Common myeloid progenitor, CD34-positive (primary cell): ENCODE results near the gene ARMH4.
A peak's percentile ranks its signal among the peaks of the same experiment; 100 is the strongest.

ENCODE experiments used
- CTCF ChIA-PET: fragments of 350-600 bp; sonication (Branson Sonifier 250); formaldehyde crosslinking; loops from one replicate; lab custom pipeline; 2021; ENCODE audit warnings: antibody characterized with exemption; lab: Charles Lee
- POLR2A ChIA-PET: fragments of 350-600 bp; sonication (Branson Sonifier 250); formaldehyde crosslinking; loops from one replicate; lab custom pipeline; 2021; ENCODE audit warnings: antibody characterized with exemption; lab: Charles Lee
- DNase-seq, 3 donors: peaks; one replicate each; pipeline versions ENCODE4 v3.0.0 to v3.0.0-alpha.2; 2013
- H3K27ac ChIP-seq, 2 experiments: 1 replicate in 1 of 2; 2 replicates in 1 of 2; pipeline ENCODE4 v1.7.0; 2013; ENCODE audit warnings: inconsistent platforms in 2 of 2, low read length in 2 of 2, mild to moderate bottlenecking in 2 of 2, low read depth in 1 of 2, moderate library complexity in 1 of 2; ENCODE audit not compliant: severe bottlenecking in 2 of 2, insufficient read depth in 1 of 2, poor library complexity in 1 of 2
- H3K27me3 ChIP-seq, 5 experiments: replicated peaks in 2 of 5; 1 replicate in 3 of 5; 2 replicates in 2 of 5; pipeline versions ENCODE4 v1.6.1 to v1.7.0; 2013; ENCODE audit warnings: low read length in 4 of 5, mild to moderate bottlenecking in 2 of 5, moderate library complexity in 2 of 5, inconsistent platforms in 1 of 5; ENCODE audit not compliant: insufficient read depth in 5 of 5, control insufficient read depth in 4 of 5
- H3K36me3 ChIP-seq, 4 experiments: 1 replicate in 2 of 4; 2 replicates in 2 of 4; pipeline versions ENCODE4 v1.6.1 to v1.7.0; 2013; ENCODE audit warnings: low read length in 3 of 4, control low read depth in 1 of 4, mild to moderate bottlenecking in 1 of 4; ENCODE audit not compliant: control insufficient read depth in 4 of 4, insufficient read depth in 4 of 4
- H3K4me1 ChIP-seq, 4 experiments: 1 replicate in 3 of 4; 2 replicates in 1 of 4; pipeline versions ENCODE4 v1.6.1 to v1.7.1; 2013; ENCODE audit warnings: low read length in 3 of 4, mild to moderate bottlenecking in 3 of 4, control low read depth in 1 of 4, inconsistent platforms in 1 of 4, moderate library complexity in 1 of 4; ENCODE audit not compliant: control insufficient read depth in 4 of 4, insufficient read depth in 4 of 4; ENCODE audit errors: control extremely low read depth in 1 of 4
- H3K4me3 ChIP-seq, 7 experiments: 1 replicate in 4 of 7; 2 replicates in 3 of 7; pipeline versions ENCODE4 v1.5.1 to v1.7.0; 2013; ENCODE audit warnings: mild to moderate bottlenecking in 7 of 7, low read length in 6 of 7, moderate library complexity in 6 of 7, inconsistent platforms in 2 of 7, low read depth in 2 of 7, control low read depth in 1 of 7; ENCODE audit not compliant: insufficient read depth in 4 of 7, control insufficient read depth in 1 of 7; ENCODE audit errors: extremely low read depth in 1 of 7
- H3K9me3 ChIP-seq, 5 experiments: 1 replicate in 4 of 5; 2 replicates in 1 of 5; pipeline versions ENCODE4 v1.6.1 to v1.7.1; 2013; ENCODE audit warnings: low read length in 4 of 5, mild to moderate bottlenecking in 2 of 5, inconsistent platforms in 1 of 5, low read depth in 1 of 5, moderate library complexity in 1 of 5; ENCODE audit not compliant: control insufficient read depth in 4 of 5, insufficient read depth in 2 of 5; ENCODE audit errors: control extremely low read depth in 1 of 5
- WGBS: methylation state at CpG from one replicate; pipeline ENCODE4 v1.1.5; 2013; ENCODE audit not compliant: insufficient coverage; 5-methylcytosine and 5-hydroxymethylcytosine counted together

ARMH4 gene

DNA sequence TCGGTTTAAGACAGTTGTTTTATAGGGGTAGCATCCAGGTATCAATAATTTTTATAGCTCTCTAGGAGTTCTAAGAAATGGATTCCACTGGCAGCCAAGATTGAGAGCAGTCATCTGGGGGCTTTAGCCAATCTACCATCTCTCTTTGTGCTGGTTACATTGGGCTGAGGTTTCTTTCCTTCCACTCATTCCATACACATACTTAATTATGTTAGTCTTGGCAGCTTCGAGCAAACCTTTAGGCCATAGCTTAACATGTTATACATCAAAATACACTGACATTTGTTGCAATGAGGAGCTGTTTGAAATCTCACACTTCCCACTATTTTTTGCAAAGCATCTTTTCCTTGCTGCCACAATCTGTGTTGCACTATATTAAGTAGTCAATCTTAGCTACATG, 63.1 kb downstream of the ARMH4 start:
- Histone ChIP-seq H3K4me3 (no peak overlapping the region), H3K27me3 (peaks cover 0 to 3% (median 0%) of the 10 kb centered on the region in 5 experiments), H3K9me3 (no peaks in the 10 kb centered on the region), H3K4me1 (no peaks in the 10 kb centered on the region), H3K27ac (no peak overlapping the region), H3K36me3 (no peaks in the 10 kb centered on the region)
- 100% methylated on average over 1 of the region's 2 CpGs for WGBS
- no peak for DNase-seq
- CTCF ChIA-PET = interaction anchor here (1.0 to 1.4 kb wide), 2 partner anchors 16 to 20 kb away, joined by 3 read pairs; no protein-coding TSS in a partner anchor
- POLR2A ChIA-PET = no interaction called here

DNA sequence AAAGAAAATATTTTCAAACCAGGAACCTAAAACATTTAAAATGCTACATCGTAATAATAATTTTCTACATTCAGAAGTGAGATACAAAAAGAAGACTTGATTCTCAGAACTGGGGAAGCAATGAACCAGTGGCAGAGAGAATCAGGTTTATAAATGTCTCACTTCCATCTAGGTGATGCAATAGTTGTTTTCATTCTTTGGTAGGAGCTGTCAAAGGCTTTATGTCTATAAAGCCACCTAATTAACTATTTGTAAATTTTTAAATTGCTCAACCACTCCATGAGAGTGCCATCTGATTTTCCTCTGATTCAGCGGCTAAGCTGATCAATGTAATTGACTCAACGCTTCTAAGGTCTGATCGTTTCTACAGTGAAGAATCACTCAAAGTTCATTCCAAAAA, 66.1 kb downstream of the ARMH4 start:
- no peak for DNase-seq
- no peak overlapping the region for H3K27ac ChIP-seq
- H3K4me1 ChIP-seq = no peaks in the 10 kb centered on the region
- WGBS = no CpG with 5 or more reads among the region's 4 CpGs
- no peak overlapping the region for H3K4me3 ChIP-seq
- ChIA-PET POLR2A (no interaction called here), CTCF (interaction anchor here (0.5 kb wide), 2 partner anchors 32 to 1601 kb away, joined by 3 read pairs; no protein-coding TSS in a partner anchor)
- no peaks in the 10 kb centered on the region for H3K36me3 ChIP-seq
- peaks cover 0 to 4% (median 0%) of the 10 kb centered on the region in 5 experiments for H3K27me3 ChIP-seq
- no peaks in the 10 kb centered on the region for H3K9me3 ChIP-seq

DNA sequence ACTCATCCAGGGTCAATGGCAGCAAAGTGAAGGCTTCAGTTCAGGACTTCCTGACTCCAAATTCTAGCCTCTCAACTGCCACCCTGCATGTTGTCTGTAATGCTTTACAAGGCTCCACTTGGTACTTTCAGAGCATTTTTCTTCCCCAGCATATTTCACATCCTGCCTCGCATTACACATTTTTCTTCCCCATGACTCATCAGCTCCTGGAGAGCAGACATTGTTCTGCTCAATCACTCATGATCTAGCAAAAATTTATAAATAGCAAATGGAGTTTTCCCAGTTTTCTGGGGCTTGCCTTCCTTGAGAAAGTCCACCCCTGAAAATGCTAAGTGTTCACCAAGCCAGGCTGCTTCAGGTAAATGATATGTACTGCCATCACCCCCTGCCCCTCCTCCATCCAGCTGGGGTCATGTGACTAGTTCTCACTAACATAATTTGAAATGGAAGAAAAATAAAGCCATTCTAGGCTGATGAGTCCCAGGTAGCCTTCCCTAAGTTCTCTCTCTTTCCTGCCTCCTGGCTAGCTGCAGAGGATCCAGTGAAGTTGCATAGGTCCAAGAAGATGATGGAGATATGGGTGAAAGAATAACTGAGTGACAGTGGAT, 69.4 kb downstream of the ARMH4 start:
- POLR2A ChIA-PET = no interaction called here
- Histone ChIP-seq H3K4me1 (no peaks in the 10 kb centered on the region), H3K9me3 (no peaks in the 10 kb centered on the region), H3K27me3 (peaks cover 0 to 4% (median 0%) of the 10 kb centered on the region in 5 experiments), H3K36me3 (no peaks in the 10 kb centered on the region), H3K27ac (peak overlapping the region in 1 of 2 experiments; percentile 6), H3K4me3 (no peak overlapping the region)
- DNase-seq = peak; percentile 21 to 66 (median 51)
- 11% methylated on average over 1 of the region's 1 CpG for WGBS
- CTCF ChIA-PET = interaction anchor here (1.2 to 1.3 kb wide), 2 partner anchors 9 to 11 kb away, joined by 3 to 4 read pairs; no protein-coding TSS in a partner anchor

DNA sequence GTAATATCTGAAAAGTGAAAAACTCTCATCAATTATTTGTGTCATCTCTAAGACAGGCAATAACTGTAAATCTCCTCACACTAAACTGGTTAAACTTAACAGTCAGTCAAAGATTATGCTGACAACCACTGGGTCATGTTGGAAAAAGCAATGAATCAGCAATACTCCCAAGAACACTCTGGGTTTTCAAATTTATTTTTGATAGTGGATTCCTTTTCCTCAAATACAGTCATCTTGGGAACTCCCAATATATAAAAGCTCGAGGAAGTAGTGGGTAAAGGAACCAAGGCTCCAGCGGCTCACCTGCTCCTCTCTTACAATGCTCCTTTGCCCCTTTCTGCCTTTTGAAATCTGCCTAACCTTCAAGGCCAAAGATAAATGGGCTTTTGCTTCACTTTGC, 70.0 kb downstream of the ARMH4 start:
- H3K36me3 ChIP-seq = no peaks in the 10 kb centered on the region
- H3K27me3 ChIP-seq = peaks cover 0 to 2% (median 0%) of the 10 kb centered on the region in 5 experiments
- no CpG with 5 or more reads among the region's 2 CpGs for WGBS
- H3K4me3 ChIP-seq = no peak overlapping the region
- peak overlapping the region in 1 of 2 experiments; percentile 6 for H3K27ac ChIP-seq
- ChIA-PET POLR2A (no interaction called here), CTCF (interaction anchor here (1.3 kb wide), 1 partner anchor 10 kb away, joined by 3 read pairs; no protein-coding TSS in a partner anchor)
- H3K9me3 ChIP-seq = no peaks in the 10 kb centered on the region
- no peaks in the 10 kb centered on the region for H3K4me1 ChIP-seq
- DNase-seq = peak in 1 of 3 donors; percentile 3

DNA sequence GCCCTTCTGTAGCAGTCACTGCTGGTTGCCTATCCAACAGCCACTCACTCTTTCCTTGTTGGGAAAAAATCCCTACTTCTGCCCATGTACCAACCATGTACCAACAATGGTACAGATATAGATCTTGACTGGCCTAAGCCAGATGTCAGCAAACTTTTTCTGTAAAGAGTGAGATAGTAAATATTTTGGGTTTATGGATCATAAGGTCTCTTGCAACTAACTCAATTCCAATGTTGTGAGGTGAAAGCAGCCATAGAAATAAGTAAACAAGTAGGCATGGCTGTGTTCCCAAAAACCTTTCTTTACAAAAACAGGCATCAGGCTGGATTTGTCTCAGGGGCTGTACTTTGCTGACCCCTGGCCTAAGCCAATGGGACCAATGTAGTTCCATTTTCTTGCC, 73.5 kb downstream of the ARMH4 start:
- H3K9me3 ChIP-seq = no peaks in the 10 kb centered on the region
- ChIA-PET POLR2A (no interaction called here), CTCF (interaction anchor here (0.7 kb wide), 1 partner anchor 10 kb away, joined by 3 read pairs; no protein-coding TSS in a partner anchor)
- no peaks in the 10 kb centered on the region for H3K36me3 ChIP-seq
- no peaks in the 10 kb centered on the region for H3K4me1 ChIP-seq
- no peak for DNase-seq
- no peak overlapping the region for H3K4me3 ChIP-seq
- H3K27ac ChIP-seq = no peak overlapping the region
- peaks cover 0 to under 1% (median 0%) of the 10 kb centered on the region in 5 experiments for H3K27me3 ChIP-seq

DNA sequence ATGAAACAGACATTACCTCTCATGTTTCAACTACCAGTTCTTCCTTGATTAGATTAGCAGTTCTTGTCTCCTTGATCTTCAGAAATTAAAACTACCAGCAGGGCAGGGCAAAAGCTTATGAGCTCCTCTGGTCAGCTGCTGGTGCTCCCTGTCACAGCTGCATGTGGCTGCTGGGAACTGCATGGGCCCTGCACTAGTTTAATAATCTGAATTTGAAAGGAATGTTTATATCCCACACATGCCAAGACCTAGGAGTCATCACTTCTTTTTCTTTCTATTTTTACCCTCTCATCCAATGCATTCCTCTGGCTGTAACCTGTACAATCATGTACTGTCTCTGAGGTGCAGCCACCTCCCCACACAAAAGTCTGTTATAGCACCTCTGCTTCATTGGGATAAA, 73.9 kb downstream of the ARMH4 start:
- no peaks in the 10 kb centered on the region for H3K4me1 ChIP-seq
- CTCF ChIA-PET = interaction anchor here (0.7 to 1.3 kb wide), 2 partner anchors 10 to 604 kb away, joined by 3 read pairs; no protein-coding TSS in a partner anchor
- no peak overlapping the region for H3K27ac ChIP-seq
- no peaks in the 10 kb centered on the region for H3K36me3 ChIP-seq
- H3K4me3 ChIP-seq = no peak overlapping the region
- POLR2A ChIA-PET = interaction anchor here (0.6 kb wide), 1 partner anchor 108 kb away, joined by 3 read pairs; no protein-coding TSS in a partner anchor
- no peaks in the 10 kb centered on the region for H3K9me3 ChIP-seq
- DNase-seq = no peak
- no peaks in the 10 kb centered on the region for H3K27me3 ChIP-seq

DNA sequence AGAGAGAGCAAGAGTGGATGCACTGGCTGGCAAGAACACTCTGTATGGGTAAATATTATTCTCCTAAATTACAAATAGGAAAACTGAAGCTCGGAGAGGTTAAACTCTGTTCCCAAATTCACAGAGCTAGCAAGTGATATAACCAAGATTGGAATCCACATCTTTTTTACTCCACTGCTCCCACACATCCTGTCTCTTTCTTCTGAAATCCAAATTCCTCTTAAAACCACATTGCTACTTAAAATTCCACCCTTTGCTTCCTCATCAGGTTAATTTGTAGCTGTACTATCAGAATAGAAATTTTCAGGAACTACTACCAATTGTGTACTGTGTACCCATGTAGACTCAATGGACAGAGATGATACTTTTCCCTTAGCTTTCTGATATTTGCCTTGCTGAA, 74.4 kb downstream of the ARMH4 start:
- ChIA-PET CTCF (interaction anchor here (0.7 to 1.3 kb wide), 2 partner anchors 9 to 603 kb away, joined by 3 read pairs; no protein-coding TSS in a partner anchor), POLR2A (interaction anchor here (0.6 to 0.7 kb wide), 2 partner anchors 109 to 601 kb away, joined by 3 to 4 read pairs; no protein-coding TSS in a partner anchor)
- 86% methylated on average over 1 of the region's 1 CpG for WGBS
- no peaks in the 10 kb centered on the region for H3K4me1 ChIP-seq
- H3K36me3 ChIP-seq = no peaks in the 10 kb centered on the region
- DNase-seq = no peak
- no peaks in the 10 kb centered on the region for H3K9me3 ChIP-seq
- no peaks in the 10 kb centered on the region for H3K27me3 ChIP-seq
- no peak overlapping the region for H3K27ac ChIP-seq
- H3K4me3 ChIP-seq = no peak overlapping the region
